HepG2 (cell line): Measurements from ENCODE around the gene BCL2L1. TPM values are rescaled to one million over a fixed set of nuclear protein-coding genes. Genes with fewer than 3 reads are reported as not detected.

Experiments
- BCL6 ChIP-seq: IDR thresholded peaks from 2 replicates; pipeline ENCODE4 v1.6.1; 2016; ENCODE audit warnings: missing genetic modification reagents, missing compliant biosample characterization
- BRF2 ChIP-seq: sonication (generic); formaldehyde crosslinking; IDR thresholded peaks from 2 replicates; pipeline ENCODE4 v1.8.1; 2022; ENCODE audit warnings: mild to moderate bottlenecking, missing genetic modification reagents
- FOXP4 ChIP-seq: sonication (generic); formaldehyde crosslinking; IDR thresholded peaks from 2 replicates; pipeline ENCODE4 v1.4.0; 2020; ENCODE audit warnings: missing genetic modification reagents
- HIVEP1 ChIP-seq: sonication (generic); formaldehyde crosslinking; IDR thresholded peaks from 2 replicates; pipeline ENCODE4 v1.4.0; 2020; ENCODE audit warnings: mild to moderate bottlenecking, missing genetic modification reagents
- PHF21A ChIP-seq: sonication (generic); formaldehyde crosslinking; IDR thresholded peaks from 2 replicates; pipeline ENCODE4 v1.5.0; 2020; ENCODE audit warnings: mild to moderate bottlenecking, missing genetic modification reagents
- SIX1 ChIP-seq: sonication (generic); formaldehyde crosslinking; IDR thresholded peaks from 2 replicates; pipeline ENCODE4 v1.4.0; 2020; ENCODE audit warnings: missing genetic modification reagents, borderline replicate concordance
- SMAD1 ChIP-seq: sonication (generic); formaldehyde crosslinking; IDR thresholded peaks from 2 replicates; pipeline ENCODE4 v1.4.0; 2020; ENCODE audit warnings: missing genetic modification reagents, low read depth, mild to moderate bottlenecking, borderline replicate concordance
- UBTF ChIP-seq: sonication (generic); formaldehyde crosslinking; IDR thresholded peaks from 2 replicates; pipeline ENCODE4 v1.4.0; 2020; ENCODE audit warnings: mild to moderate bottlenecking, missing genetic modification reagents
- ZBTB34 ChIP-seq: sonication (generic); formaldehyde crosslinking; IDR thresholded peaks from 2 replicates; pipeline ENCODE4 v1.8.0; 2022; ENCODE audit warnings: mild to moderate bottlenecking, missing genetic modification reagents
- ZC3H13 ChIP-seq: sonication (generic); formaldehyde crosslinking; IDR thresholded peaks from 2 replicates; pipeline ENCODE4 v1.8.1; 2023; ENCODE audit warnings: mild to moderate bottlenecking, missing genetic modification reagents, moderate library complexity
- ZMYM3 ChIP-seq: sonication (generic); formaldehyde crosslinking; IDR thresholded peaks from 2 replicates; pipeline ENCODE4 v1.5.1; 2020; ENCODE audit warnings: mild to moderate bottlenecking, missing genetic modification reagents
- ZNF232 ChIP-seq: sonication (generic); formaldehyde crosslinking; IDR thresholded peaks from 2 replicates; pipeline ENCODE4 v1.4.0; 2020; ENCODE audit warnings: missing genetic modification reagents, borderline replicate concordance
- ZNF367 ChIP-seq: sonication (generic); formaldehyde crosslinking; IDR thresholded peaks from 2 replicates; pipeline ENCODE4 v1.4.0; 2020; ENCODE audit warnings: missing genetic modification reagents, borderline replicate concordance
- ZNF556 ChIP-seq: sonication (generic); formaldehyde crosslinking; IDR thresholded peaks from 2 replicates; pipeline ENCODE4 v1.4.0; 2020; ENCODE audit warnings: mild to moderate bottlenecking, missing genetic modification reagents, borderline replicate concordance
- ZNF720 ChIP-seq: sonication (generic); formaldehyde crosslinking; IDR thresholded peaks from 2 replicates; pipeline ENCODE4 v1.4.0; 2020; ENCODE audit warnings: missing genetic modification reagents
- ZNF766 ChIP-seq: sonication (generic); formaldehyde crosslinking; IDR thresholded peaks from 2 replicates; pipeline ENCODE4 v1.5.0; 2020; ENCODE audit warnings: missing genetic modification reagents, borderline replicate concordance
- polyA plus RNA-seq, 8 experiments: library from polyadenylated mRNA; depleted of rRNA in 3 of 8; stranded (reverse) in 7 of 8; unstranded in 1 of 8; fragments of >200 nt; fragmentation: Illumina TruSeq in 4 of 8; extraction: Trizol in 4 of 8; gene quantifications; 2 replicates each; pipeline versions ENCODE4 v1.2.1 to v1.2.3, GENCODE V29; 2011 to 2016; ENCODE audit warnings: low read depth in 4 of 8, missing spikeins in 1 of 8, mixed read lengths in 1 of 8; ENCODE audit not compliant: insufficient read depth in 1 of 8
- total RNA-seq, 5 experiments: library from RNA; depleted of rRNA; stranded (reverse); fragments of >200 nt; fragmentation: Illumina TruSeq; extraction: Trizol; gene quantifications; 2 replicates each; pipeline ENCODE4 v1.2.3, GENCODE V29; 2016; ENCODE audit warnings: low read depth in 1 of 5
- TF ChIP-seq, protein P1 (sequence below): sonication (generic); formaldehyde crosslinking; IDR thresholded peaks from 2 replicates; pipeline ENCODE4 v1.9.0; 2021; ENCODE audit warnings: missing genetic modification reagents, borderline replicate concordance
- TF ChIP-seq, protein P2 (sequence below): sonication (generic); formaldehyde crosslinking; IDR thresholded peaks from 2 replicates; pipeline ENCODE4 v1.5.0; 2020; ENCODE audit warnings: missing genetic modification reagents

The BCL2L1 gene
- total and polyA plus RNA-seq, 2 of the 13 experiments (the other 11 are each of a cell fraction or from before 2014, with no cell fraction given) = 164 to 258 TPM

DNA sequence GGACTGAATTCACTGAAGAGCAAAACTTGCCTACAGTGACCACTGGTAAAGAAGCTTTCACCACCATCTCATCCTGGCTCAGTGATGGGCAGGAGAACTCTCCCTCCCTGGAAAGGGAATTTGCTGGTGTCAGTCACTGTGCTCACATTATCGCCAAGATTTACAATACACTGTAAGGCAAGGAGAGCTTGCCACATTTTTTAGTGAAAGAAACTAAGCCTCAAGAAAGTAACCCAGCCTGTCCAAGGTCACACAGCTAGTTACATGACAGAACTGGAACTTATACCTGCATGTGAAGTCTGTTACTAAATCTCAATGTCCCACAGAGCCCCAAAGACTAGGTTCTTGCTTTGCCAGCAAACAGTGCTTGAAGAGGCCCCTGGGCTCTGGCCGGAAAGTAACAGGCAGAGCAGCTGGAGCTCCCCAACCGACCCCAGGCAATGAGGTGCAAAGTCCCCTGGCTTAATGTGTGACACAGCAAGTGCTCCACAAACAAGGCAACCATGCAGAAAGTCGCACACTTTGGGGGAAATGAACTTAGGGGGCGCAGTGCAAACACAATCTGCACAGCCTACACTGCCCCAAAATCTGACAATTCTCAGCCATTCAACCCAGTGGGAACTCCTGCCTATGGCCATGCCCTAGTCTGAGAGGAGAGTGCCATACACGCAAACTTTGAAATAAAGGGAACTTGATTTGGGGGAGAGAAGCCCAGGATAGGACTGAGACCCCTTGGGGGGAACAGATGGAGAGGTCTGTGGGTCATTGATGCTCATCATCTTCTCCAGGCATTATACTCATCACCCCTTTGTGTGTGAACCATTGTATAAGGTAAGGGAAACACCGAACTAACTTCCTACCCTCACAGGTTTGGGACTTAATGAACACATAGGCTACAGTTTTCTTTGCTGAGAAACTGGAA lies 1.9 kb downstream of the BCL2L1 start (continued):
- TF ChIP-seq UBTF (CRISPR knock-in tag) = peak; percentile 85
- peak; percentile 57; the same call in 1 of the 2 replicates for TF ChIP-seq BRF2 (CRISPR knock-in tag)
- no peak for TF ChIP-seq ZNF766 (CRISPR knock-in tag)
- peak; percentile 86 for TF ChIP-seq ZMYM3 (CRISPR knock-in tag)
- TF ChIP-seq PHF21A (CRISPR knock-in tag) = no peak; the same call in 1 of the 2 replicates
- peak; percentile 55; the same call in 1 of the 2 replicates for TF ChIP-seq ZNF556 (CRISPR knock-in tag)
- 0 out of 2 replicates have a peak, but pooled peaks have one; percentile 27 for TF ChIP-seq ZNF720 (CRISPR knock-in tag)
- peak; percentile 86 for TF ChIP-seq ZBTB34 (CRISPR knock-in tag)
- TF ChIP-seq SMAD1 (CRISPR knock-in tag) = peak; percentile 73; the same call in 1 of the 2 replicates
- TF ChIP-seq, protein P1, sequence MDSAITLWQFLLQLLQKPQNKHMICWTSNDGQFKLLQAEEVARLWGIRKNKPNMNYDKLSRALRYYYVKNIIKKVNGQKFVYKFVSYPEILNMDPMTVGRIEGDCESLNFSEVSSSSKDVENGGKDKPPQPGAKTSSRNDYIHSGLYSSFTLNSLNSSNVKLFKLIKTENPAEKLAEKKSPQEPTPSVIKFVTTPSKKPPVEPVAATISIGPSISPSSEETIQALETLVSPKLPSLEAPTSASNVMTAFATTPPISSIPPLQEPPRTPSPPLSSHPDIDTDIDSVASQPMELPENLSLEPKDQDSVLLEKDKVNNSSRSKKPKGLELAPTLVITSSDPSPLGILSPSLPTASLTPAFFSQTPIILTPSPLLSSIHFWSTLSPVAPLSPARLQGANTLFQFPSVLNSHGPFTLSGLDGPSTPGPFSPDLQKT (CRISPR knock-in tag) = no peak
- TF ChIP-seq, protein P2, sequence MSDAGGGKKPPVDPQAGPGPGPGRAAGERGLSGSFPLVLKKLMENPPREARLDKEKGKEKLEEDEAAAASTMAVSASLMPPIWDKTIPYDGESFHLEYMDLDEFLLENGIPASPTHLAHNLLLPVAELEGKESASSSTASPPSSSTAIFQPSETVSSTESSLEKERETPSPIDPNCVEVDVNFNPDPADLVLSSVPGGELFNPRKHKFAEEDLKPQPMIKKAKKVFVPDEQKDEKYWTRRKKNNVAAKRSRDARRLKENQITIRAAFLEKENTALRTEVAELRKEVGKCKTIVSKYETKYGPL = peak; percentile 42; the same call in 1 of the 2 replicates
- no peak for TF ChIP-seq ZNF367 (CRISPR knock-in tag)
- TF ChIP-seq HIVEP1 (CRISPR knock-in tag) = peak; percentile 72; the same call in 1 of the 2 replicates
- peak; percentile 64; the same call in 1 of the 2 replicates for TF ChIP-seq ZNF232 (CRISPR knock-in tag)
- peak; percentile 85 for TF ChIP-seq BCL6
- peak; percentile 77 for TF ChIP-seq ZC3H13 (CRISPR knock-in tag)
- peak; percentile 68 for TF ChIP-seq SIX1 (CRISPR knock-in tag)
- peak; percentile 92 for TF ChIP-seq FOXP4 (CRISPR knock-in tag)
